ENCODE measurements around the gene PDE6H.

Gene PDE6H

GRCh38 chr12:14972816-14973215 lies at the start of gene PDE6H:
PDE6H (plus strand) TSS chr12:14973042; CDS start chr12:14978013, 4,971 bp downstream.
- DNase-seq (ENCODE audit: low read depth, low spot score): no peak

- no peak for DNase-seq (ENCODE audit: low read depth, low spot score)
Observed at GRCh38 chr12:14923944-14924343, 48.9 kb upstream of the PDE6H start.

- DNase-seq (ENCODE audit: low read depth, low spot score): no peak
Observed at GRCh38 chr12:14924541-14924940, 48.3 kb upstream of the PDE6H start.

DNA sequence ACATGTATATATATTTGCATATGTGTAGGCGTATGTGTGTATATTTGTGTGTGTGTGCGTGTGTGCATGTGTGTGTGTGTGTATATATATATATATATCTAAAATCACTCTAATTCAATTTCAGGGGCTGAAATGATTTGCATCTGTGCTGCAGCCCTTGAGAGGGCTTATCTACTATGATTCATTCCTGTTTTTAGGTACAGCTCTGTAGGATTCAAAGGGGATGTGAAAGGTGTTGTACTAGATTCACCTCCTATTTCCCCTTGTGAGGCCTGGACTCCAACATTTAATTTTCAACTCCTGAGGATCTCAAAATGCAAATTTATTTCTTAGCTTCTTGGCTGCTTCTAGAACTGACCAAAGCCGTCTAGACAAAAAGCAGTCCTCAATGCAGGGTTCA lies 45.6 kb upstream of the PDE6H start:
- no peak for DNase-seq (ENCODE audit: low read depth, low spot score)

DNA sequence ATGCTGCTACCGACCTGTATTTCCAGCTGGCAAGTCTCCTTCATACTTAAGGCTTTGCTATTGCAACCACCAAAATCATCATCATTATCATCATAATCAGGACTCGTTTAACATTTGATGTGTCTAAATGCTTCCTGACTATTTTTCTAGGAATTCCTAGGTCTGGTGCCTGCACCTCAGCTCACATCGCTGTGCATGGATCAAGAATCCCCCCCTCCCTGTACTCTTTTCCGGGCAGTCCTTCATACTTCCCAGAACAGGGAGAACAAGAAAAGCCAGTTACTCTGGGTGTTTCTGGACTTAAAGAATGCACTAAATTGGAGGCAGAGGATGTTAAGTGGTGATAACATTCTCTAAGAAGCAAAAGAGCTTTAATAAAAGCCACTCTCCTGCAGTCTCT lies 43.9 kb upstream of the PDE6H start:
- DNase-seq (ENCODE audit: low read depth, low spot score): peak; percentile 87

- DNase-seq (ENCODE audit: low read depth, low spot score): no peak
Observed at GRCh38 chr12:14930299-14930698, 42.5 kb upstream of the PDE6H start.

GRCh38 chr12:14931359-14931758 lies 41.5 kb upstream of the PDE6H start:
- DNase-seq (ENCODE audit: low read depth, low spot score): no peak

GRCh38 chr12:14931791-14932560 lies 40.9 kb upstream of the PDE6H start:
- DNase-seq (ENCODE audit: low read depth, low spot score): no peak

DNA sequence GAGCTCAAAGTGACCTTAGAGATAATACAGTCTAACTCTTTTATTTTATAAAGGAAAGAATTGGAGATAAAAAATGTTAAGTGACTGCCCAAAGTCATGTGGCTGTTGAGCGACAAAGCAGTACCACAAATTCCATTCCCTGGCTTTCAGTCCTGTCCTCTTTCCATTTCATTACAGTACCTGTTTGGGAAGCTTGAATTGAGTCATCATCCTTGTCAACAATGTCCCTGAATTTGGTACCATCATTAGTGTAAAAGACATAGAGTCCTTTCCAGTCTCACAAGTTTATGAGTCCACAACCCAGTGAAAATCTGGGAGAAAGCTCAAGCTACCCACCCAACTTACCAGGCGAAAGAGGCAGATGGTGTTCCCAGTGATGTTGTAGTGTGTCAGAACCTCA lies 38.3 kb upstream of the PDE6H start:
- DNase-seq (ENCODE audit: low read depth, low spot score): no peak

- no peak for DNase-seq (ENCODE audit: low read depth, low spot score)
Observed at GRCh38 chr12:14935031-14935430, 37.8 kb upstream of the PDE6H start.

DNA sequence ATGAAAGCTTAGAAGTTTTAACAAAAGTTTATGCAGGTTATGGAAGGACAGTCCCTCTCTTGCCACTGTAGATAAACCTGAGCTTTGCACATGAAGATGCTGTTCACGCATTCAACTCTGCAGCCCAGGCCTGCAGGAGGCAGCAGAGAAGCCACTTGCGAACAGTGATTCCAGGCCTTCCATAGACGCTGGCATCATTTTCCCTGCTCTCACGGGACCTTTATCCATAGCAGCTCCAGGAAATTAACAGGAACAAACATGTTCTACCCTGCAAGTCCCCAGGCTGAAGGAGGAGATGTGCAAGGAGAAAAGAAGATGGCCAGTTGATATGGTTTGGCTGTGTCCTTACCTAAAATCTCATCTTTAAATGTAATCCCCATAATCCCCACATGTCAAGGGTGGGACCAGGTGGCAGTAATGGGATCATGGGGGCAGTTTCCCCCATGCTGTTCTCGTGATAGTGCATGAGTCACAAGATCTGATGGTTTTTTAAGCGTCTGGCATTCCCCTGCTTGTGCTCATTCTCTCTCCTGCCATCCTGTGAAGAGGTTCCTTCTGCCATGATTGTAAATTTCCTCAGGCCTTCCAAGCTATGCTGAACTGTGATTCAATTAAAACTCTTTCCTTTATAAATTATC lies 36.5 kb upstream of the PDE6H start:
- DNase-seq (ENCODE audit: low read depth, low spot score): peak; percentile 54

- no peak for DNase-seq (ENCODE audit: low read depth, low spot score)
Observed at GRCh38 chr12:14937014-14937413, 35.8 kb upstream of the PDE6H start.

- peak; percentile 11 for DNase-seq (ENCODE audit: low read depth, low spot score)
Observed at GRCh38 chr12:14937689-14938088, 35.2 kb upstream of the PDE6H start.

DNA sequence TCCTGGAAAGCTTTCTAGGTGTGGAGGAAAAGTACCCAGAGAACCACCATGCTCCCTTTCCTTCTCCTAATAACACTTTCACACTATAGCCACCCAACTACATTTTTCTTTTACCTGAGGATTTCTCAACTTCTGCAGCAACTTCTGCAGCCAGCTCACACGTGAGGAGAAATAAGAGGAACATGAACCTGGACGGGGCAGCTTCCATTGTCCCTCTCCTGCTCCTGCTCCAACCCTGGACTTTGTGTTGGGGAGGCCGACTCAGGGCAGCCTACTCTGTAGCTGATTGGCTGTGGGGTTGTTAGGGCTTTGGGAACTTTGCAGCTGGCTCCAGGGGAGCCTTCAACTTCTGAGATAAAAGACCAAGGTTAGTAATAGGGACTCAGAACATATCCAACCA lies 34.5 kb upstream of the PDE6H start, which contains the start of gene ERP27:
TSS of gene ERP27 (minus strand) at position 237 of the 400 bp plus-strand sequence. CDS start at position 208, 29 bp downstream.
- no peak for DNase-seq (ENCODE audit: low read depth, low spot score)

DNA sequence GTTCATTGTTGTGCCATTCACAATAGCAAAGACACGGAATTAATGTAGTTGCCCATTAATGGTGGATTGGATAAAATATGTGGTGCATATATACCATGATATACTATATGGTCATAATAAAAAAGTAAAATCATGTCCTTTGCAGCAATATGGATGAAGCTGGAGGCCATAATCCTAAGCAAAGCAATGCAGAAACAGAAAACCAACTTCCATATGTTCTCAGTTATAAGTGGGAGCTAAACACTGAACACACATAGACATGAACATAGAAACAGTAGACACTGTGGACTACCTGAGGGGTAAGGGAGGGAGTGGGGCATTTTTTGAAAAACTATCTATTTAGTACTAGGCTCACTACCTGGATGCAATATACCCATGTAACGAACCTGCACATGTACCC lies 31.5 kb upstream of the PDE6H start:
- no peak for DNase-seq (ENCODE audit: low read depth, low spot score)

DNA sequence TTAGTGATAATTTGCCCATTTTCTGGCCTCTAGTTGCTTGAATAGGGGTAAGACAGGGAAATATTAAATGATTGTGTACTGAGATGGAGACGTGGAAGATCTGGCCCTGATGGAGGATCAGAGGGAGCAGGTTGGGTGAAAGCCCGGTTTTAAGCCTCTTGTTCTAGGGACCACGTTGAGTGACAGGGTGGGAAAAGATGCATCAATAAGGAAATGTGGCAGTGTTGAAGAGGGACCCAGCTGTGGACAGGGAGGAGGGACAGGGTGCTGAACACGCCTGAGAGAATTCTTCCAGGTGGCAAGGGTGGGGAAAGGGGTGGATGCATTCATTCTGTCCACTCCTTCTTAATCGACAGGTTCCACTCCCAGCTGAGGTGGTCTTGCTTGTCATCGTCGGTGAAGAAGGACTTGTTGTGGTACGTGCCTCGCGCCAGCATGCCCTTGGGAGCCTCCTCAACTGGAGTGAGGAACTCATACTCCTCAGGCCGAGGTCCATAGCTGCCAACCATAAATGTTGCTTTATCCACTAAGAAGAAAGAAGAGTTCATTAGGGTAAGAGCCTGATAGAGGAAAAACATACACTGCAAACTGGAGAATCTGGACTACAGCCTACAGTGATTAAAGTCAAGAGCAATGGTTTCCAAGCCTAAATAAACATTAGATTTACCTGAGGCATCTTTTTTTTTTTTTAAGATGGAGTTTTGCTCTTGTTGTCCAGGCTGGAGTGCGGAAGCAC lies 30.5 kb upstream of the PDE6H start:
- no peak for DNase-seq (ENCODE audit: low read depth, low spot score)

DNA sequence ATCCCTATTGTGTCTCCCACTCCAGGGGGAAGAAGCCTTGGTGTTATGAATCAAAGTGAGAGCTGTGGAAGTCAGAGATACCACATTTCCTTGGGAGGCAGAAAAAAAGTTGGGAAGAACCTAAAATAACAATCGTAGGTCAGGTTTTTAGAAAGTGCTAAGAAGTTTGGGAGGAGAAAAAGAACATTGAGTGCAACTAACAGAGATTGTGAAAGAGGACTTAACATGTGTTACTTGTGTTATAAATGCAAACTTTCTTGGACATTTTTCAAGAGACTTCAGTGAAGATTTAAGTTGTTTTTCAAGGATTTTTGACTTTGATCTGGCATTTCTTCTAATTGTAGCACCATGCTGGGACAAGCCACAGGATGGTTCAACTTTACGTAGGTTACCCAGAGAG lies 26.7 kb upstream of the PDE6H start:
- DNase-seq (ENCODE audit: low read depth, low spot score): no peak

GRCh38 chr12:14946861-14947260 lies 26.0 kb upstream of the PDE6H start:
- no peak for DNase-seq (ENCODE audit: low read depth, low spot score)

GRCh38 chr12:14948672-14949071 lies 24.2 kb upstream of the PDE6H start:
- peak; percentile 52 for DNase-seq (ENCODE audit: low read depth, low spot score)

DNA sequence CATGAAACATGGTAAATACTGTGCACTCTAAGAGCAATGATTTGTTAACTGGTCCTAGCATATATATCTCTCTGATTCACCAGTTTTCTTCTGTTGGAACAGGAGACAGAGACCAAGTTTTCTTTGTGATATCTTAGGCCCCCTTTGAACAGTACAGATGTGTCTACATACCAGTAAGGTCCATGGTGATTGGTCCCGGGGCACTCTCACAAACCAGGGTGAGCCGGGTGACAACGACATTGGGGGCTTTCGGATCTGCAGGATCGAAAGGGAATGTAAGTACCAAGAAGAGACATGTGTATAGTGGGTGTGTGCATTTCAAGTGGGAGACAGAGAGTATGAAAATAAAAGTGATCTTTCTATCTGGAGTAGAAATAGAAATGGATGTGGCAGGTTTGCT lies 23.2 kb upstream of the PDE6H start:
- DNase-seq (ENCODE audit: low read depth, low spot score): no peak

- no peak for DNase-seq (ENCODE audit: low read depth, low spot score)
Observed at GRCh38 chr12:14950421-14950820, 22.4 kb upstream of the PDE6H start.

DNA sequence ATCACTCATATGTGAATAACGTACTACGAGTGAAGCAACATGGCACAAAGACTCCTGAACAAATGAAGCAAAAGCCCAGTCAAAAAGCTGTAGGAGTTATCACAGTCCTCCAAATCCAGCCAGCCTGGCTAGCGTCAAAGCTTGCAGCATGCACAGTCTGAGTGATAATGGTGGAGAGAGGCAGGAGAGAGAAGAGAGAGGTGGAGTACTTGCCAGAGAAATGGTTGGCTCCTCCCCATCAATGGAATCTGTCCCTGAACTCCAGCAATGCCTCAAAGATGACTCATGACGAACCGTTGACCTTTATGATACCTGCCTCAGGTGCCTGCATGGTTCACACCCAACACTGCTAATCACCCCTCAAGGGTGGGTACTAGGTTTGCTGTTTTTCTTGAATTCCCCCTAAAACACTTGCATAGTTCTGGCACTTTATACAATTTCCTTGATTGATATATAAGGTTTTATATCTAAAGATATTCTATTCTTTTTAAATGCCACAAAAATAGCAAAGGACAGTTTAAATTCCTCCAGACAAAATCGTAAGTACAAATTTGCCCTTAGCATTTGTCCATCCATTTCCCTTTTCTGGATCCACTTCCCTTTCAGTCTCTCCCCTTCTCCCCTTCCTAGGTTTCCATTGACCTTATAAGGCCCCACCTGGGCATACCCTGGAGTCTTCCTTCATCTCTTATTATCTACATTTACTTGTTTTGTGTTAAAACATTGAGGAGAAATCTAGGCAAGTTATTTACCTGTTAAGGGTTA lies 21.7 kb upstream of the PDE6H start:
- DNase-seq (ENCODE audit: low read depth, low spot score): peak; percentile 77
